Neural cell (in vitro differentiated cells): ENCODE data around the gene WDR83.

Experiments used
- CTCF ChIP-seq: fragments of 450-650 bp; IDR thresholded peaks from 2 replicates; pipeline ENCODE4 v1.5.1; 2014; ENCODE audit warnings: antibody characterized with exemption, mild to moderate bottlenecking, moderate library complexity; ENCODE audit not compliant: poor library complexity, severe bottlenecking
- EZH2 ChIP-seq: fragments of 200-600, 300-800 bp; shearing (Covaris generic), sonication (generic); IDR thresholded peaks from 2 replicates; pipeline ENCODE4 v1.6.1; 2014; ENCODE audit warnings: antibody characterized with exemption, low read length, borderline replicate concordance, mild to moderate bottlenecking; ENCODE audit not compliant: insufficient read depth, poor library complexity, severe bottlenecking
- POLR2AphosphoS5 ChIP-seq: IDR thresholded peaks from 2 replicates; pipeline ENCODE4 v1.6.1; 2012
- SMC3 ChIP-seq: fragments of 450-650 bp; conservative IDR thresholded peaks from 2 replicates; pipeline ENCODE4 v1.6.1; 2014; ENCODE audit warnings: antibody characterized with exemption, mild to moderate bottlenecking, moderate library complexity; ENCODE audit not compliant: poor library complexity

DNA sequence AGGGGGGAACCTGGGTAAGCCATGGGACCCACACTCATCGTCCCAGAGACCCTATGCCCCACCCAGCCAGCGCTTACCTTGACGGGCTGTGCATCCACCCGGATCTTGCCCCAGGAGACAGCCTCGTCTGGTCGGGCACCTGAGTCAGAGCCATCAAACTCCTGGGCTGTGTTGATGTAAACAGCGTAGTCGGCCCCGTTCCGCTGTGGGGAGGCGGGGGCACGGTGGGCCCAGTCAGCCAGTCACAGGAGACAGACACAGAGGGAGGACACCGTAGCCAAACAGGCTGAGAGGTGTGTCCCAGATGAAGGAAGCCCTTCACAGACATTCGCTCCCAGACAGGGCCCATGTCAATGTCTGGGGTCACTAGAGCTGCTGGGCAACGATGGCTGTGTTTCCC, 9.3 kb downstream of the WDR83 start:
- no peak for TF ChIP-seq EZH2
- no peak for TF ChIP-seq CTCF
- TF ChIP-seq POLR2AphosphoS5, result no peak
- TF ChIP-seq SMC3, result no peak
